Hippocampal formation (tissue), 2 donors: ENCODE data around the gene PRKCB.

ENCODE experiments used
- DNase-seq, 2 donors: peaks; one replicate each; lab custom pipeline; 2025; lab: John Stamatoyannopoulos, UW

PRKCB gene

GRCh38 chr16:23866621-23867020 is 30.8 kb downstream of the PRKCB start:
- DNase-seq = no peak

DNA sequence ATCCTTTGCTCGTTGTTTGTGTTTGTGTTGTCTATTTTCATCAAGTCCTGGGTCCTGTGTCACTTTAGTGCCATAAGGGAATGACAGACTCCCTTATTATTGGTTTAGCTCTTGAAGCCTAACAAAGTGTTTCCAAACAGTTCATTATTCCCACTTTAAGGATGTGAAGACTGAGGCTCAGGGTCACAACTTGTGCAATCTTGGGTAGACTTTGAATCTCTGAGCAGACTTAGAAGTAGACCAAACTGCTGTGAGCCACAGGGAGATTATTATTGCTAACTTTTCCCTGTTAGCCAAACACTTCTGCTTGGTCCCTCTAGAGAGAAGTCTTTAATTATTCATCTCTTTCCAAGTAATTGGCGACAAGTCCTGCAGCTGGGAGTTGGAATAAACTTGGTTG is 31.8 kb downstream of the PRKCB start:
- no peak for DNase-seq

- no peak for DNase-seq
These were observed 32.4 kb downstream of the PRKCB start for GRCh38 chr16:23868136-23868535.

GRCh38 chr16:23869052-23869451 is 33.3 kb downstream of the PRKCB start:
- DNase-seq = no peak

- no peak for DNase-seq
These were observed 36.1 kb downstream of the PRKCB start for GRCh38 chr16:23871924-23872323.

- DNase-seq = no peak
These were observed 39.0 kb downstream of the PRKCB start for GRCh38 chr16:23874613-23875294.

GRCh38 chr16:23876256-23876896 is 40.6 kb downstream of the PRKCB start:
- no peak for DNase-seq

DNA sequence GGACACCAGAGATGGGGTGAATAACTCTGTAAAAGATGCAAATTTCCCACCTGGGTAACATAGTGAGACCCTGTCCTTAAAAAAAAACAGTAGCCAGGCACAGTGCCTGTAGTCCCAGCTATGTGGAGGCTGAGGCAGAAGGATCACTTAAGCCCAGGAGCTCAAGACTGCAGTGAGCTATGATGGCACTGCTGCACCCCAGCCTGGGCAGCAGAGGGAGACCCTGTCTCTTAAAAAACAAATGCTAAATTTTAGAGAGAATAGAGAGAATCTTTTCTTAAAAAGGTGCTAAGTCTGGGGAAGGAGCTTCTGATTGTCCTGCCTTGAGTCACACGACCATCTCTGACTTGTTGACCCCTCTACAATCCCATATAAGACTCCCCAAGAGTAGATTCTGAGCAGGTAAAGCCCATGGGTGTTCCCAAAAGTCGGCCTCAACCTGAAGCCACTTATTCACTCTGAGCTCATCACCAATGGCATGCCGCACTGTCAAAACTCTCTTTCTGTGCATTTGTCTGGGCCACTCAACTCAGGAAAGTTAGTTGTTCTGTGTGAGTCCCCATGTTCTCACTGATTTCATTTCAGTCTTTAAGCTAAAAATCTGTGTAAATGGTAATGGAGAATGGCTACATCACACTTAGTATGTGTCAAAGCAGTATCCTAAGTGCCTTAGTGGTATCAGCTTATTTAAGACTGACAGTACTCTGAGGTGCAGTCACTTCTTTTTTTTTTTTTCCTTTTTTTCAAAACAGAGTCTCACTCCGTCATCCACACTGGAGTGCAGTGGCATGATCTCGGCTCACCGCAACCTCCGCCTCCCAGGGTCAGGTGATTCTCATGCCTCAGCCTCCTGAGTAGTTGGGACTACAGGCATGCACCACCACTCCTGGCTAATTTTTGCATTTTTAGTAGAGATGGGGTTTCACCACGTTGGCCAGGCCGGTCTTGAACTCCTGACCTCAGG is 41.6 kb downstream of the PRKCB start:
- DNase-seq = no peak

DNA sequence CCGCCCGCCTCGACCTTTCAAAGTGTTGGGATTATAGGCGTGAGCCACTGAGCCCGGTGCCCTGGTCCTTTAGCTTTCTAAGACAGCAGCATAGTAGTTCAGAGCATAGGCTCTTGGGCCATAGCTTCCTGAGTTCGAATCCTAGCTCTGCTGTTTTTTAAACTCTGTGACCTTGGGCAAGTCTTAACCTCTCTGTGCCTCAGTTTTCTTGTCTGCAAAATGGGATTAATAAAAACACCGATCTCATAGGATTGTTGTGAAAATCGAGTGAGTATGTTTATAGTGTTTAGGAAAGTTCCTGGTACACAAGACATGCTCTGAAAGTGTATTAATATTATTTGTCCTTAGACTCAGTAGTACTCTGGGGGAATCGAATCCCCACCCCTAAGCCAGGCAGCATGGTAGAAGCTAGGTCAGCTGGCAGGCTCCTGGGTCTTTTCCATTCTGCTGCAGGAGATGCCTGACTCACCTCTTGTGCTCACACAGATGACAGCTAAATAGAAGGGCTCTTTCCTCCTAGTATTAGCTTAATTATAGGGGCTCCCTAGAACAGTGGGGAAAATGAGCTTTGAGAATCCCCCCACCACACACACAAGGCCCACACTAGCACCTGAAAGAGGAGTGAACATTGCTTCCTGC is 44.1 kb downstream of the PRKCB start:
- DNase-seq = no peak

DNA sequence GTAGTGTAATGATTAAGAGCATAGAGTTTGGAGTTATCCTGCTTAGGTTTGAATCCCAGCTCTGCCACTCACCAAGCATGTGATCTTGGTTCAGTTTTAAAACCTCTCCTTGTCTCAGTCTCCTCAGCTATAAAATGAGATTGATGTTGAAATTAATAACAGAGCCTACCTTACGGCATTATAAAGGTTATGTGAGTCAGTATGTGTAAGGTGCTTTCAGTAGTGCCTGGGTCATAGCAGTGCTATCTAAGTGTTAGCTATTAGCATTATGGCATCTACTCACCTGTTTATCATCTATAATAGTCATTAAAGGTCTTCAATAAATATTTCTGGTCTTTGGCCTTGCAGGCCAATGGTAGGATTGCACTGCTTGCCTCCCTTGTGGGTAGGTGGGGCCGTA is 53.4 kb downstream of the PRKCB start:
- no peak for DNase-seq

DNA sequence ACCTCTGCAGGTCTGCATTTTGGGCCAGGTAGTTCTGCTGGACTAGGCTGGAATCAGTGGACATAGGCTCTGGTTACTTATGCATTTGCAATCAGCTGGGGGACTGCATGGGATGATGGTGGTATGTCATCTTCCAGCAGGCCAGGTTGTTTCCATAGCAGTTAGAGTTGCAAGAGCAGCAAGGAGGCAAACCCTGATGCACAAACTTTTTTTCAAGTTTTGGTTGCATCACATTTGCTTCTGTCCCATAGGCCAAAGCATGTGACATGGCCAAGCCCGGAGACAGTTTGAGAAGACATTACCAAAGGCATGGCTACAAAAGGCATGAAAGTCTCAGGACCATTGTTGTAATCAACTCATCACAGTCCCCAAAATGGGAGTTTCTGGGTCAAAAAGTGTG is 58.2 kb downstream of the PRKCB start:
- DNase-seq = no peak

DNA sequence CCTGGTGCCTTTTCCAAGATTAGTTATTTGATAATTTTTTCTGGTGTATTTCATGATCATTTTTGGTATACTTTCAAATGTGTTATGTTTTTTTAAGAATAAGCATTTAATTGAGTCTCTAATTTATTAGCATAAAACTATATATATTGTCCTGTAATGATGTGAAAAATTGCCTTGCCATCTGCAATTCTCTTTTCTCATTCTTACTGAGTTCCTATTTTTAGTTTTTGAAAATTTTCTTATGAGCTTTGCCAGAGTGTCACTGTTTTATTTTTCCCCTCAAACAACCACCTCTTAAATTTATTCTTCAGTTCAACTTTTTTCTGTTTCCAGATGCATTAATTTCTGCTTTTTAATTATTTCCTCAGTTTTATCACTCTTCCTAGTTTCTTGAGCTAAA is 59.3 kb downstream of the PRKCB start:
- no peak for DNase-seq

- DNase-seq = no peak
These were observed 61.3 kb downstream of the PRKCB start for GRCh38 chr16:23896832-23897821.

GRCh38 chr16:23898682-23899430 is 63.1 kb downstream of the PRKCB start:
- DNase-seq = no peak

DNA sequence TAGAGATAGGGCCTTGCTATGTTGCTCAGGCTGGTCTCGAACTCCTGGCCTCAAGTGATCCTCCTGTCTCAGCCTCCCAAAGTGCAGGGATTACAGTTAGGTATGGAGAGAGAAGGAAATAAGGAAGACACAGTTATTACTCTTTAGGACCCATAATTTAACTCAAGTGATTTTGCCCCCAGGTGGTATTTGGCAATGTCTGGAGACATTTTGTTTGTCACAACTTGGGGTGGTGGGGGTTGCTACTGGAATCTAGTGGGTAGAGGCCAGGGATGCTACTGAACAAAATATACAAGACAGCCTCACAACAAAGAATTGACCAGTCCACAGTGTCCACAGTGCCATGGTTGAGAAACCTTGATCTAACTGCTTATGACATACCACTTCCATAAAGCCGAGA is 64.1 kb downstream of the PRKCB start:
- no peak for DNase-seq

DNA sequence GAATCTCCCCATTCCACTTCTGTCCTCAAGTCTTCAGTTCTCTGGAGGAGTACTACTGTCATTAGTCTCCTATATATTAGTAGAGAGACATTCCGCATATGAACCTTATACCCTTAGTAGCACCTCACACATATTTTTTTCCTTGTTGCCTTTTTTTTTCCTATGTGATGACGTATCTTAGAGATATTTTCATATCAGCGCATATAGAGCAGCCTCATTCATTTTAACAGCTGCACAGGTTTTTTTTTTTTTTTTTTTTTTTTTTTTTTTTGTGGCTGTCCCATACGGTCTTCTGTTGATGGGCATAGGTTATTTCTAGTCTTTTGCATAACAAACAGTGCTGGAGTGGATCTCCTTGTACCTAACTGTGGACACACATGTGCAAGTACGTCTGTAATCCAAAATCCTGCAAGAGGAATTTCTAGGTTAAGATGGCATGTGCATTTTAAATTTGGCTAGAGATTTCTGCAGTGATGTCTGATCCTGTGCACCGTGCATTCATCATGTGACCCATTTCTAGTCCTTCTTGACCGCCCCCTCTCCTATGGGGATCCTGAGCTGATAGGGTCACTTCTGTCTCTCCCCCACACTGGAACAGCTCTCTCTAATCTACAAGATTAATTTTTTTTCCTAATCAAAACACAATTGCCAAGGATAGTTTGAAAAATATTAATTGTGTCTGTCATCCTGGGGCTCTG is 64.8 kb downstream of the PRKCB start:
- DNase-seq = no peak

DNA sequence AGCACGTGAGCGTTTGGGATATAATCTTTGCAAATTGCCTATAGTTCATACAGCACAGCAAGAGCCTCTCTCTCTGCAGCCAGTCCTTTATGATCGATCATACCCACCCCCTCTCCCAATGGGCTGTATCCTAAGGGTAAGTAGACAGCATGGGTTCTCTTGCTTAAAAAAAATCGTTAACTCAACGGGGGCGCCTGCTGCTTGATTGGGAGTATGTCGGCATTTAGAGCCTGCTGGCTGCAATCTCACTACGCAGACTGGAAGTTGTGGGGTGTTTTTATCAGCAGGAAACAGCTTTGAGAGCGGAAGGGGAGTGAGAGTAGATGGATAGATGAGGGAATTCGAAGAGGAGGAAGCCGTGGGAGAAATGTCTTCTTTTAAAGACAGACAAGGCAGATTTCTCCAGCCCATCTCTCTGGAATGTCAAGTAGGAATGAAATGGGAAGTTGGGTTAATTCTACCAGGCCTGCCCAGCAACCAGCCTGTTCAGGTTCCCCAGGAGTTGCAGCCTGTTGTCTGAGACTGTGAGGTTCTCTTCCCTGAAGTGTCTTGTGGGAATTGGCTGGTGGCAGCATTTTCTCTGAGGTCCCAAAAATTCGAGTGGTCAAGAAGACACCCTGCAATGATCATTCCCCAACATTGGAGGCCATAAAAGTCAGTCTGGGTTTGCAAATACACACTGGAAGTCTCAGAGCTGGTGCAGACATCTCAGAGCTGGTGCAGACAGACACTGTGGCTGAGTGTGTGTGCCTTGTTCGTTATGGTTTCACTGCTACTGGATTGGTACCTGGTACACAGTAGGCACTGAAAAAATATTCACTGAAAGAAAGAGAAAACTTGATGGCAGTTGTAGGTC is 65.6 kb downstream of the PRKCB start:
- DNase-seq = no peak

DNA sequence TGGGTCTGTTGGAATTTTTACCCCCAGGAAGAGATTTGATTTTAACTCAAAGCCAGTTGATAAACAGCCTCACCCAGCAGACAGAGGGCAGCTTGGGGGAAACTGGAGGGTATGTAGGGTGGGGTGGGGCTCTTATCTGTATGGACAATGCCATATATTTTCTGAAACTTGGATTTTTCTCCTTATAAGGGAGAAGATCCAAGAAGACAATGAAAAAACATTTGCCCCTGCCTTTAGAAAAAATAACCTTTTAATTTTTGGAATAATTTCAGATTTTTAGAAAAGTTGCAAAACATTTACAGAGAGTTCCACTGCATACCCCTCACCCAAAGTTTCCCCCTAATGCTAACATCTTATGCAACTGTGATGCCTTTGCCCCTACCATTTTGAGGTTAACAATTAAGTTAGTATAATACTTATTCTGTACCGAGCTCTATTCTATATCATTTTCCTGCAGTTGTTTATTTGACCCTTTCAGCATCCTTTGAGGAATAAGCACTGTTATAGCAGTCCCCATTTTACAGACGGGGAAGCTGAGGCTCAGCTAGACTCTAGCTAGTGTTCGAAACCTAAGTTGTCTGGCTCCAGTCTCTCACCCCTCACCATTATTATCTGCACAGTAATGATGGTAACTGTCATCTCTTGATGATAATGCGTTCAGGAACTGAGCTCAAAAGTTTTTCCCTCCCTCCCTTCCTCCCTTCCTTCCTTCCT is 66.4 kb downstream of the PRKCB start:
- no peak for DNase-seq
